IMR-90 (cell line): ENCODE data around the gene D2HGDH. TPM values are rescaled to one million over a fixed set of nuclear protein-coding genes. Genes with fewer than 3 reads are reported as not detected.

ENCODE experiments used
- ATAC-seq: fragments of 200-7000 bp; cut with Tn5 transposase; 2 replicates; pipeline ENCODE4 v1.9.1; 2020; ENCODE audit warnings: low read depth, mild to moderate bottlenecking, moderate library complexity
- BruUV-seq: library from RNA; stranded (reverse); fragments of 400-500 nt; replicated peaks from 2 replicates; lab custom pipeline; 2021; lab: Mats Ljungman, UMichigan
- CTCF ChIA-PET: fragments of 300-600 bp; formaldehyde crosslinking; extraction: SDS; loops from one replicate; lab custom pipeline; 2021; ENCODE audit warnings: antibody characterized with exemption; lab: Yijun Ruan, JAX
- POLR2A ChIA-PET: fragments of 300-600 bp; sonication (Branson Sonifier 250); formaldehyde crosslinking; loops from one replicate; lab custom pipeline; 2022; ENCODE audit warnings: antibody characterized with exemption; ENCODE audit not compliant: unreplicated experiment; lab: Charles Lee
- DNase-seq: peaks from one replicate; pipeline ENCODE4 v3.0.0; 2013
- H2AFZ ChIP-seq: replicated peaks from 2 replicates; pipeline ENCODE3; 2013; ENCODE audit warnings: low read length, mild to moderate bottlenecking; ENCODE audit not compliant: poor library complexity
- H2AK5ac ChIP-seq: 2 replicates; pipeline ENCODE4 v1.6.1; 2013; ENCODE audit warnings: low read depth, low read length, inconsistent platforms
- H2AK9ac ChIP-seq: replicated peaks from 2 replicates; pipeline ENCODE3; 2013; ENCODE audit warnings: mild to moderate bottlenecking, low read depth, low read length, moderate library complexity; ENCODE audit not compliant: poor library complexity
- H2BK120ac ChIP-seq: 2 replicates; pipeline ENCODE4 v1.6.1; 2013; ENCODE audit warnings: low read depth, low read length, inconsistent platforms
- H2BK15ac ChIP-seq: 3 replicates; pipeline ENCODE4 v1.6.1; 2013; ENCODE audit warnings: low read depth, low read length, inconsistent platforms
- H2BK20ac ChIP-seq: 2 replicates; pipeline ENCODE4 v1.6.1; 2013; ENCODE audit warnings: low read depth, mild to moderate bottlenecking, inconsistent platforms, low read length, moderate library complexity
- H2BK5ac ChIP-seq: 2 replicates; pipeline ENCODE4 v1.6.1; 2013; ENCODE audit warnings: mild to moderate bottlenecking, low read depth, low read length, inconsistent platforms; ENCODE audit not compliant: poor library complexity, severe bottlenecking
- H3K14ac ChIP-seq: replicated peaks from 2 replicates; pipeline ENCODE4 v1.6.1; 2013; ENCODE audit warnings: low read depth, low read length, inconsistent platforms
- H3K18ac ChIP-seq: 2 replicates; pipeline ENCODE4 v1.6.1; 2013; ENCODE audit warnings: low read depth, low read length, control low read depth
- H3K23ac ChIP-seq: 2 replicates; pipeline ENCODE4 v1.6.1; 2013; ENCODE audit warnings: low read depth, low read length, inconsistent platforms
- H3K27ac ChIP-seq: 2 replicates; pipeline ENCODE4 v1.5.1; 2013; ENCODE audit warnings: mild to moderate bottlenecking, control low read depth, low read length; ENCODE audit not compliant: insufficient read depth
- H3K27me3 ChIP-seq: 2 replicates; pipeline ENCODE4 v1.6.1; 2013; ENCODE audit warnings: low read length; ENCODE audit not compliant: control insufficient read depth, insufficient read depth
- H3K36me3 ChIP-seq: 2 replicates; pipeline ENCODE4 v1.6.1; 2013; ENCODE audit warnings: low read length, mixed read lengths; ENCODE audit not compliant: control insufficient read depth, insufficient read depth
- H3K4ac ChIP-seq: 2 replicates; pipeline ENCODE4 v1.6.1; 2013; ENCODE audit warnings: low read depth, low read length, inconsistent platforms
- H3K4me1 ChIP-seq: 2 replicates; pipeline ENCODE4 v1.6.1; 2013; ENCODE audit warnings: low read length, mixed read lengths; ENCODE audit not compliant: control insufficient read depth, insufficient read depth
- H3K4me2 ChIP-seq: 2 replicates; pipeline ENCODE4 v1.6.1; 2013; ENCODE audit warnings: low read depth, mild to moderate bottlenecking, control low read depth, low read length, moderate library complexity
- H3K4me3 ChIP-seq: 2 replicates; pipeline ENCODE4 v1.5.1; 2013; ENCODE audit warnings: low read depth, mild to moderate bottlenecking, control low read depth, low read length, moderate library complexity; ENCODE audit not compliant: insufficient read depth
- H3K56ac ChIP-seq: 2 replicates; pipeline ENCODE4 v1.6.1; 2013; ENCODE audit warnings: low read length, inconsistent platforms; ENCODE audit not compliant: insufficient read depth; ENCODE audit errors: extremely low read depth
- H3K79me1 ChIP-seq, 2 experiments: 2 replicates each; pipeline ENCODE4 v1.6.1; 2013; ENCODE audit warnings: low read length in 2 of 2, inconsistent platforms in 1 of 2, low read depth in 1 of 2
- H3K9ac ChIP-seq: 2 replicates; pipeline ENCODE4 v1.6.1; 2013; ENCODE audit warnings: low read depth, low read length, control low read depth
- H3K9me1 ChIP-seq: 2 replicates; pipeline ENCODE4 v1.6.1; 2013; ENCODE audit warnings: low read length, inconsistent platforms; ENCODE audit not compliant: insufficient read depth
- H3K9me3 ChIP-seq: 2 replicates; pipeline ENCODE4 v1.6.1; 2013; ENCODE audit warnings: low read length; ENCODE audit not compliant: control insufficient read depth, insufficient read depth
- H4K20me1 ChIP-seq: 2 replicates; pipeline ENCODE4 v1.6.1; 2013; ENCODE audit warnings: low read length, inconsistent platforms; ENCODE audit not compliant: insufficient read depth
- H4K5ac ChIP-seq: 2 replicates; pipeline ENCODE4 v1.6.1; 2013; ENCODE audit warnings: mild to moderate bottlenecking, low read depth, low read length, control low read depth
- H4K8ac ChIP-seq, 2 experiments: 2 replicates each; pipeline ENCODE4 v1.6.1; 2013; ENCODE audit warnings: low read depth in 2 of 2, low read length in 2 of 2, control low read depth in 1 of 2, inconsistent platforms in 1 of 2
- H4K91ac ChIP-seq: 2 replicates; pipeline ENCODE4 v1.6.1; 2013; ENCODE audit warnings: low read depth, low read length, inconsistent platforms; ENCODE audit not compliant: insufficient read depth
- BHLHE40 ChIP-seq: fragments of 150-350 bp; IDR thresholded peaks from 2 replicates; pipeline ENCODE4 v1.6.1; 2016; ENCODE audit warnings: mild to moderate bottlenecking, low read depth, low read length
- CTCF ChIP-seq: conservative IDR thresholded peaks from 2 replicates; pipeline ENCODE4 v1.5.1; 2012; ENCODE audit warnings: mild to moderate bottlenecking, low read depth, low read length, improper control_type of control experiment
- MAFK ChIP-seq: IDR thresholded peaks from 2 replicates; pipeline ENCODE4 v1.6.1; 2012; ENCODE audit warnings: low read depth, low read length, improper control_type of control experiment
- POLR2A ChIP-seq: IDR thresholded peaks from 2 replicates; pipeline ENCODE4 v1.6.1; 2012; ENCODE audit warnings: mild to moderate bottlenecking, low read depth, low read length
- RCOR1 ChIP-seq: IDR thresholded peaks from 2 replicates; pipeline ENCODE4 v1.6.1; 2012; ENCODE audit warnings: mild to moderate bottlenecking, low read length, improper control_type of control experiment; ENCODE audit not compliant: insufficient replicate concordance
- RFX5 ChIP-seq: IDR thresholded peaks from 2 replicates; pipeline ENCODE4 v1.8.0; 2012; ENCODE audit warnings: low read depth, mild to moderate bottlenecking, low read length, moderate library complexity
- WGBS, 2 experiments: methylation state at CpG; one replicate each; pipeline versions ENCODE4 v1.1.5 to v1.1.7; 2013; ENCODE audit warnings: missing lambda C conversion rate in 2 of 2; ENCODE audit not compliant: insufficient read length in 1 of 2; ENCODE audit errors: extremely low coverage in 2 of 2; 5-methylcytosine and 5-hydroxymethylcytosine counted together
- dilution Hi-C: fragments of 300-500 bp; cut with HindIII; formaldehyde crosslinking; loops from one replicate; pipeline ENCODE4 v1.14.3; 2018; ENCODE audit warnings: low sequenced_read_pairs; ENCODE audit not compliant: unreplicated experiment
- in situ Hi-C: fragments of 300-500 bp; cut with MboI; formaldehyde crosslinking; loops from 3 replicates; pipeline ENCODE4 v1.14.3; 2019; ENCODE audit warnings: low sequenced_read_pairs, inconsistent platforms, mixed read lengths
- intact Hi-C: fragments of 100-400 bp; cut with micrococcal nuclease; formaldehyde crosslinking; loops from 2 replicates; pipeline ENCODE4 v1.10.0; 2022
- polyA plus RNA-seq, 3 experiments: library from polyadenylated mRNA; depleted of rRNA; stranded (reverse); fragments of >200 nt; gene quantifications; 2 replicates each; pipeline ENCODE4 v1.2.3, GENCODE V29; 2012; ENCODE audit warnings: low replicate concordance in 1 of 3
- total RNA-seq: library from RNA; depleted of rRNA; stranded (reverse); fragments of >200 nt; gene quantifications from 2 replicates; pipeline ENCODE4 v1.2.3, GENCODE V29; 2012

Gene D2HGDH
- total and polyA plus RNA-seq, 2 of the 4 experiments (the other 2 are of a cell fraction), result 6.3 to 22.1 TPM

GRCh38 chr2:241755777-241756176 lies 21.3 kb downstream of the D2HGDH start:
- H2BK120ac ChIP-seq, result no peak overlapping the region
- H3K4me1 ChIP-seq, result no peaks in the 10 kb centered on the region
- dilution Hi-C loops (no loop called here), in situ Hi-C loops (no loop called here), intact Hi-C loops (no loop called here)
- H4K91ac ChIP-seq, result no peak overlapping the region
- H3K14ac ChIP-seq, result no peak overlapping the region
- H3K4me3 ChIP-seq, result no peak overlapping the region
- BruUV-seq, result no TSS peak
- H3K27ac ChIP-seq, result no peak overlapping the region
- H4K20me1 ChIP-seq, result peaks cover 7% of the 10 kb centered on the region
- no peak for TF ChIP-seq BHLHE40
- TF ChIP-seq RCOR1, result no peak
- no peak for TF ChIP-seq RFX5
- TF ChIP-seq CTCF, result no peak
- no peak for TF ChIP-seq MAFK
- no peak for TF ChIP-seq POLR2A
- peaks cover 0 to 5% of the 10 kb centered on the region in 2 experiments; a peak in 1 of 4 replicates for H3K79me1 ChIP-seq
- H3K23ac ChIP-seq, result no peak overlapping the region
- H3K27me3 ChIP-seq, result no peaks in the 10 kb centered on the region
- H3K9me1 ChIP-seq, result no peaks in the 10 kb centered on the region
- H2AFZ ChIP-seq, result no peak overlapping the region
- no peak overlapping the region for H3K4me2 ChIP-seq
- CTCF ChIA-PET, result no interaction called here
- no peaks in the 10 kb centered on the region for H3K9me3 ChIP-seq
- H4K8ac ChIP-seq, result no peak overlapping the region
- H3K18ac ChIP-seq, result no peak overlapping the region
- ATAC-seq (no peak), DNase-seq (no peak)
- no peak overlapping the region for H2BK15ac ChIP-seq
- H3K36me3 ChIP-seq, result peaks cover 40% of the 10 kb centered on the region
- no peak overlapping the region for H3K9ac ChIP-seq
- H2BK20ac ChIP-seq, result no peak overlapping the region
- no peak overlapping the region for H3K56ac ChIP-seq
- no peak overlapping the region for H4K5ac ChIP-seq
- no peak overlapping the region for H2AK9ac ChIP-seq
- no peak overlapping the region for H2AK5ac ChIP-seq
- 100% methylated on average over 5 of the region's 27 CpGs; no CpG with 5 or more reads in 1 of the 2 experiments for WGBS, 2 experiments
- no peak overlapping the region for H3K4ac ChIP-seq
- POLR2A ChIA-PET, result no interaction called here
- no peak overlapping the region for H2BK5ac ChIP-seq
